ENCODE measurements around the gene TTC8.

DNA sequence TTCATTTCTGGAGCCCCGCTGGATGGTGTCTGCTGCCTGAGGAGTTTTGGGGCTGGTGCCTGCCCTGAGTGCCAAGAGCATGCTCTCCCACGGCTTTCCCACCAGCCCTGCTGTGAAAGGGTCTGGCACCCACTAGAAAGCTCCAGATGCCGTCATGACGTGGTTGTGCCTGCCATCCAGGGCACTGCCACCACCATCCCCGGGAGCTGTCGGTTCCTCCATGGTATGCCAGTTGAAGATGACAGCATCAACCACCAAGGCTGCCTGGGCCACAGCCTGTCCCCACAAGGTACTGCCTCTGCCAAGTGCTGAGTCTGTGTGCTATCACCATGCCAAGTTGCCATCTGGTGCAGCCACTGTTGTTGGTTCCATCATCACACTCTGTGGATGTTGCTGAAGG is 85.9 kb downstream of the TTC8 start:
- TF ChIP-seq, protein P1, sequence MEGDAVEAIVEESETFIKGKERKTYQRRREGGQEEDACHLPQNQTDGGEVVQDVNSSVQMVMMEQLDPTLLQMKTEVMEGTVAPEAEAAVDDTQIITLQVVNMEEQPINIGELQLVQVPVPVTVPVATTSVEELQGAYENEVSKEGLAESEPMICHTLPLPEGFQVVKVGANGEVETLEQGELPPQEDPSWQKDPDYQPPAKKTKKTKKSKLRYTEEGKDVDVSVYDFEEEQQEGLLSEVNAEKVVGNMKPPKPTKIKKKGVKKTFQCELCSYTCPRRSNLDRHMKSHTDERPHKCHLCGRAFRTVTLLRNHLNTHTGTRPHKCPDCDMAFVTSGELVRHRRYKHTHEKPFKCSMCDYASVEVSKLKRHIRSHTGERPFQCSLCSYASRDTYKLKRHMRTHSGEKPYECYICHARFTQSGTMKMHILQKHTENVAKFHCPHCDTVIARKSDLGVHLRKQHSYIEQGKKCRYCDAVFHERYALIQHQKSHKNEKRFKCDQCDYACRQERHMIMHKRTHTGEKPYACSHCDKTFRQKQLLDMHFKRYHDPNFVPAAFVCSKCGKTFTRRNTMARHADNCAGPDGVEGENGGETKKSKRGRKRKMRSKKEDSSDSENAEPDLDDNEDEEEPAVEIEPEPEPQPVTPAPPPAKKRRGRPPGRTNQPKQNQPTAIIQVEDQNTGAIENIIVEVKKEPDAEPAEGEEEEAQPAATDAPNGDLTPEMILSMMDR (IDR thresholded peaks at IDR 0.05), result no peak
- TF ChIP-seq POLR2A (IDR thresholded peaks at IDR 0.05), result no peak
